GM10248 (cell line): ENCODE results near the gene TXNDC5.

Source experiments
- CTCF ChIA-PET: fragments of 300-600 bp; sonication (Branson Sonifier 250); formaldehyde crosslinking; extraction: SDS; loops from one replicate; lab custom pipeline; 2021; ENCODE audit warnings: antibody characterized with exemption; lab: Yijun Ruan, JAX
- POLR2A ChIA-PET: fragments of 350-650 bp; sonication (Branson Sonifier 250); formaldehyde crosslinking; extraction: SDS; loops from one replicate; lab custom pipeline; 2020; ENCODE audit warnings: antibody characterized with exemption; lab: Yijun Ruan, JAX
- DNase-seq: peaks from one replicate; pipeline ENCODE4 v3.0.0; 2012; ENCODE audit errors: extremely low spot score
- CTCF ChIP-seq: IDR thresholded peaks from 2 replicates; pipeline ENCODE4 v1.5.1; 2012; ENCODE audit warnings: mild to moderate bottlenecking, low read depth; ENCODE audit errors: extremely low read depth, missing control alignments, control extremely low read depth

TXNDC5 gene

GRCh38 chr6:7924867-7925266 lies 14.3 kb upstream of the TXNDC5 start:
- no peak for TF ChIP-seq CTCF
- DNase-seq: no peak
- POLR2A ChIA-PET: no interaction called here
- CTCF ChIA-PET: interaction anchor here (1.2 to 2.5 kb wide), 4 partner anchors 8 to 51 kb away, joined by 4 to 11 read pairs (median 5); no protein-coding TSS in a partner anchor

- CTCF ChIA-PET: interaction anchor here (1.1 to 1.2 kb wide), 2 partner anchors 10 to 17 kb away, joined by 3 read pairs; no protein-coding TSS in a partner anchor
- POLR2A ChIA-PET: no interaction called here
- no peak for TF ChIP-seq CTCF
- DNase-seq: no peak
Observed at GRCh38 chr6:7922596-7922995, 12.0 kb upstream of the TXNDC5 start.

GRCh38 chr6:7921632-7922092 lies 11.1 kb upstream of the TXNDC5 start:
- POLR2A ChIA-PET: no interaction called here
- no peak for DNase-seq
- CTCF ChIA-PET: interaction anchor here (1.0 to 1.2 kb wide), 2 partner anchors 18 to 71 kb away, joined by 3 read pairs; no protein-coding TSS in a partner anchor
- no peak for TF ChIP-seq CTCF

- DNase-seq: no peak
- ChIA-PET POLR2A (no interaction called here), CTCF (interaction anchor here (1.0 to 1.2 kb wide), 2 partner anchors 18 to 71 kb away, joined by 3 read pairs; no protein-coding TSS in a partner anchor)
- TF ChIP-seq CTCF: no peak
Observed at GRCh38 chr6:7921046-7921445, 10.5 kb upstream of the TXNDC5 start.

- no peak for TF ChIP-seq CTCF
- ChIA-PET POLR2A (no interaction called here), CTCF (interaction anchor here (1.0 to 1.3 kb wide), 2 partner anchors 13 to 72 kb away, joined by 3 read pairs; no protein-coding TSS in a partner anchor)
- DNase-seq: no peak
Observed at GRCh38 chr6:7920425-7920824, 9.8 kb upstream of the TXNDC5 start.

GRCh38 chr6:7919871-7920270 lies 9.3 kb upstream of the TXNDC5 start:
- ChIA-PET CTCF (interaction anchor here (1.3 kb wide), 1 partner anchor 14 kb away, joined by 3 read pairs; no protein-coding TSS in a partner anchor), POLR2A (no interaction called here)
- TF ChIP-seq CTCF: no peak
- DNase-seq: no peak
